COLO829 (cell line): ENCODE data around the gene SGCG.
"Not testable (repeated sequence)": the region's sequence is repeated elsewhere in the genome, so short reads cannot be mapped to it uniquely, and the experiment has no call there.

Source experiments
- DNase-seq: peaks from one replicate; pipeline ENCODE4 v3.0.0; 2012; ENCODE audit warnings: low spot score

SGCG gene, protein sequence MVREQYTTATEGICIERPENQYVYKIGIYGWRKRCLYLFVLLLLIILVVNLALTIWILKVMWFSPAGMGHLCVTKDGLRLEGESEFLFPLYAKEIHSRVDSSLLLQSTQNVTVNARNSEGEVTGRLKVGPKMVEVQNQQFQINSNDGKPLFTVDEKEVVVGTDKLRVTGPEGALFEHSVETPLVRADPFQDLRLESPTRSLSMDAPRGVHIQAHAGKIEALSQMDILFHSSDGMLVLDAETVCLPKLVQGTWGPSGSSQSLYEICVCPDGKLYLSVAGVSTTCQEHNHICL

DNA sequence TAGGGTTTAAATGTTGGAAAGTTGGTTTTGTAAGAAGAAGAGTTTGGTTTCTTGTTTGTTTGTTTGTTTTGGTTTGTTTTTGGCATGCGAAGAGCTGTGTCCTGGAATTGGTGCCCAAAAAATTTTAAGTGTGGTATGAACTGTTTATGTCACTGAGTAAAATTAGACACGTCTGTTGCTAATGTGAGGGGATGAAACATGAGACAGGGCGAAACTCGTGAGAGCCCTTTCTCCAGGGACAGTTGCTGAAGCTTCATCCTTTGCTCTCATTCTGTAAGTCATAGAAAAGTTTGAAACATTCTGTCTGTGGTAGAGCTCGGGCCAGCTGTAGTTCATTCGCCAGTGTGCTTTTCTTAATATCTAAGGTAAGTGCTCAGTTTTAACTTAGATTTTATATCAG lies at the start of gene SGCG:
TSS of gene SGCG (plus strand) at position 269 of the 400 bp plus-strand sequence. CDS start 22,716 bp downstream, outside the sequence.
- no peak for DNase-seq

DNA sequence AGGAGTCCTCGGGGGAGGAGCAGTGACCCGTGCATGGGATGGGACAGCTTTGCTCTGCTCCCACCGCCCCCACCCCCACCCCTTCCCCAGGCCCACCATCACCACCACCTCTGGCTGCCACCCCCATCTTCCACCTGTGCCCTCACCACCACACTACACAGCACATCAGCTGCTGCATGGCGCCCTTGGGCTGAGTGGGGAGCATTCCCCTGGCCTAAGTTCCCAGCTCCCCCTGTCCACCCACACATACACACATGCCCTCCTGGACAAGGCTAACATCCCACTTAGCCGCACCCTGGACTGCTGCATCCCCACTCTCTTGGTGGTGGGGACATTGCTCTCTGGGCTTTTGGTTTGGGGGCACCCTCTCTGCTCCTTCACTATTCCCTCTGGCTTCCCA lies 46.2 kb upstream of the SGCG start:
- no peak for DNase-seq

DNA sequence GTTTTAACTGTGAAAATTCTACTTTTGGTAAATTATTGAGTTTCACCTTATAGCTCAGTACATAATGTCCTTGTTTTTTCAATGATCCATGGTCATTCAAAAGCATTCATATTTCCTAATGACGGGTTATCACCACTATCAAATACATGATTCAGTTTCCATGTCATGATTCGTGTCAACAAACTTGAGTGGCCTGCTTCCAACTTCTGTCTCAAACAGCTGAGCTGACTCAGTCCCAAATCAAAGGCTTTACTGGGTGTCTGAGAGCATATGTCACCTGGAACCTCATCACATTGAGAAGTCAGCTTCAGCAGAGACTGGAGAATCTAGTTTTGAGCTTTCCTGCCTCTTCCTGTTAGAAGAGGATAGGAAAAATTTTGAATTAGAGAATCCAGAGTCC lies 40.3 kb upstream of the SGCG start:
- no peak for DNase-seq

DNA sequence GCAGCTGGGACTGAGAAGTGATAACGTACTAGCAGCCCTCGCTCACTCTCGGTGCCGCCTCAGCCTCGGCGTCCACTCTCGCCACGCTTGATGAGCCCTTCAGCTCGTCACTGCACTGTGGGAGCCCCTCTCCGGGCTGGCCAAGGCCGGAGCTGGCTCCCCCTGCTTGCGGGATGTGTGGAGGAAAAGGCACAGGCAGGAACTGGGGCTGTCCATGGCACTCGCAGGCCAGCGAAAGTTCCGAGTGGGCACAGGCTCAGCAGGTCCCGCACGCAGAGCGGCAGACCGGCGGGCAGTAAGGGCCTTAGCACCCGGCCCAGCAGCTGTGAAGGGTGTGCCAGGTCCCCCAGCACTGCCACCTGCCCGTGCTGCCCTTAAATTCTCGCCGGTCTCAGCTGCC lies 38.8 kb upstream of the SGCG start:
- DNase-seq = no peak

DNA sequence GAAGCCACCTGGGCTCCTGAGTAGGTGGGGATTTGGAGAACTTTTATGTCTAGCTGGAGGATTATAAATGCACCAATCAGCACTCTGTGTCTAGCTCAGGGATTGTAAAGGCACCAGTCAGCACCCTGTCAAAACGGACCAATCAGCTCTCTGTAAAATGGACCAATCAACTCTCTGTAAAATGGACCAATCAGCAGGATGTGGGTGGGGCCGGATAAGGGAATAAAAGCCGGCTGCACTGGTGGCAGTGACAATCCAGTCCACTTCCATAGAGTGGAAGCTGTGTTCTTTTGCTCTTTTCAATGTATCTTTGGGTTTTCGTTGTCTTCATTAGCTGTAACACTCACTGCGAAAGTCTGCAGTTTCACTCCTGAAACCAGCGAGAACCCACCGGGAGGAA lies 38.2 kb upstream of the SGCG start:
- not testable (repeated sequence) for DNase-seq

DNA sequence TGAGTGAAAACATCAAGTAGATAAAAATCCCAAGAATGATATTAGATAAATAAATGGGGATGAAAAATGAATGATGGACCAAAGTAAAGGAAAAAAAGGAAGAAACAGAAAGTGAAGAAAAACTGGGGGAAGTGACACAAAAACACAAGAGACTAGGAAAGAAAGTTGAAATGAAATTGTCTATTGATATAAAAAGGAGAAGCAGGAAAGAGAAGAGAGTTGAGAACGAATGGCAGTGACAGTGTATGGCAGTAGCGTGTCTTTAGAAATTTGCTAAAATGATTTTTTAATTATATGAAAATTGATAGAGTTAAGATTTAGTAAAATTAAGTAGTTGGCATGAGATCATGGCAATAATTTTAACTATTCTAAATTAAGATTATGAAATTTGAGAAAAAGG lies 36.3 kb upstream of the SGCG start:
- no peak for DNase-seq

DNA sequence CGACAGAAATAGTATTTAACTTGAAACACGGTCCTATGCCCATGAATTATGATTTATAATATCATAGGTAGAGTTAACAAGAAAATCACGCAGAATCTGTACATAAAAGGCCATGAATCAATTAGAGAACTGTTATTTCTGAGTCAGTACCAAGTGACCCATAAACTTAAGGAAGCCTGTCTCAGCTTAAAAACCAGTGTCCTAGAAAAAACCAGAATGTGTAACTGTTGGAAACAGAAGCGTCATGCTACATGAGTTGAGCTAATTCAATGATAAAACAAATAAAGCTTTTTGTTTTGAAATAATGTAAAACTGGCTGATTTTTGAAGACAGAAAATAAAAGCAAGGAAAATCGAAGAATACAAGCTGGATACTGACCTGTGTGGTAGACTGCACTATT lies 34.8 kb upstream of the SGCG start:
- DNase-seq = no peak

DNA sequence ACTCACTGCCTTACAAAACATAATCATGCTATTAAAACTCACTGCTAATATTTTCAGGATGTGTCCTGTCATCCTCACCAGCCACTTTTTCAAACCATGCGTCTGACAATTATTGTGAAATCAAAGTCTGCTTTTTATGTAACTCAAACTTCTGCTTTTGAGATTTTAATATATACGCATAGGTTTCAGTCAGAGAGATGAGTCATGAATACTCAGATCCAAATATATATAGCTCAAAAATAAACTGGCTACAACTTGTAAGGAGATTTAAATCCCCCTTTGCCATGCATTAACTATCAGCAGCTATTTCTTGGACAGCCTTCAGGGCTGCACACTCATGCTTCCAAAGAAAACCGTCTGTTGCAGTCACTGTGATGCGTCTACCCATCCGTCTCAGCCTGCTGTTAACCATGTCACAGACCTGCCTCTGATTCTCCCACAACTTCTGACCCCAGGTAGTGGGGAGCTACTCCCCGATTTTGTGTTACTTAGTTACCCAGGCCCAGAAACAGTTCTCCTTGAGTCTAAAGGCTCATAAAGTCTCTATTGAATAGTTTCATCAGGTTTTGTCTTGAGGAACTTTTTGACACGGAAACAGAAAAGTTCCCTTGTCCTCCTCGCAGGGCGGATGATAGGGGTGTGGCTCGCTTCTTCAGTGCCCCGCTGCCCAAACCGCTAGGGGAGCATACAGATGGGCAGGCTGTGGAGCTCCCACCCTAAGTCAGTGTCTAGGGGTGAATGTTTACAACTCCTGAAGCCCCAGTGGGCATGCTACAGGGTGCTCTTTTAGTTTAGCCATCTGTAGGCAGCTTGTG lies 33.8 kb upstream of the SGCG start:
- DNase-seq = no peak

DNA sequence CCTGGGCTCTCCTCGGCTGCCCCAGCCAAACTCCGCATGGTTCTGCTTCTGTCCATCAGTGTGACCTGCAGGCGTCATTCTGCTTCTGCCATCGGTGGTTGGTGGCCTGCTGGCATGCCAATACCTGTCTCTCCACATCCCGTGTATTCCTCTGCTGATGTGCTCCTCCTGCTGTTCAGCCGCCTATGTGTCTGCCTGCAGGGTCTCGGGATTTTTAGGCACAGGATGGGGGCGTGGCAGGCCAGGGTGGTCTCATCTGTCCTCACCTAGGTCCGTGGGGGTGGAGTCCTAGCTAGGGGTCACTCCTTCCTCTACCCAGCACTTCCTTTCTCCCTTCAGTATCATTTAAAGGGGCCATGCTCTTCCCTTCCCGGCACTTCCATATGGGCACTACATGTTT lies 33.0 kb upstream of the SGCG start:
- DNase-seq = no peak

DNA sequence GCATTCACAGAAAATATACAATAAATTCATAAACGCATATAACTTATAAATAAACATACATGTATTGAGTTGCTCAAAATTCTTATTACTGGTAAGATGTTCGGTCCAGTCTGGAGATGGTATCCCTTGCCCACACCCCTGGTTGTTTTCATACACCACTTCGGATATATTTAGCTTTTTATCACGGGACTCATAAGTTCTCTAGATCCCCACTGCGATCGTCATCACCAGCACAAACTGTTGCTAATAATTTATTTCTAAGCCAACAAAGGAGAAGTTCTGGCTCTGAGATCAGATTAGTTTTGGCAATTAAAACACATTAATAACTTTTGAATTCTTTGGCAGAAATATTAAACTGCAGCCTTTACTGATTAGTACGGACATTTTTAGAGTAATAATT lies 23.0 kb upstream of the SGCG start:
- DNase-seq = no peak

DNA sequence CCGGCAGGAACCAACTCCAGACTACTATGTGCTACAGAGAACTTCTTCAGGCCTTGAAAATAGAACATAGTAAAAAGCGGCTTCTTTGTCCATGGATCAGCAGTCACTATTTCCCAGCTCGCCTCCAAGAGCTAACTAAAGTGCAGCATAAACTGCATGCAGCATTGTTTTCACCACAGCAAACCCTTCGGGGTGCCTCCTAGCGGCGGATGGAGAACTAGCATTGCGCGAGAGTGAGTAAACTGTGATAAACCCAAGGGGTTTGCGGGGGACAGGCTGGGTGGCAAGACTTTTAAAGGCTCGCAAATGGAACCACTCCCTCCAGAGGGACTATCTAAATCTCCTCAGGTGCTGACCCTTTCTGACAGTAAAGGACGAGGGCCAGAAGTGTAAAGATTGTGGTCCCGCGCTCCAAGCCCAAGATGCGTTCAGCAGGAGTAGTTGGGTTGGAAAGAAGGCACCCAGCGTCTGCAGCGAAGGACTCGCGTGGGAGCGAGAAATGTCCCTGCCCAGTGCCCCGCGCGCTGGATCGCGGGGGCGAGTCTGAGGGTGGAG lies 21.5 kb upstream of the SGCG start:
- no peak for DNase-seq

DNA sequence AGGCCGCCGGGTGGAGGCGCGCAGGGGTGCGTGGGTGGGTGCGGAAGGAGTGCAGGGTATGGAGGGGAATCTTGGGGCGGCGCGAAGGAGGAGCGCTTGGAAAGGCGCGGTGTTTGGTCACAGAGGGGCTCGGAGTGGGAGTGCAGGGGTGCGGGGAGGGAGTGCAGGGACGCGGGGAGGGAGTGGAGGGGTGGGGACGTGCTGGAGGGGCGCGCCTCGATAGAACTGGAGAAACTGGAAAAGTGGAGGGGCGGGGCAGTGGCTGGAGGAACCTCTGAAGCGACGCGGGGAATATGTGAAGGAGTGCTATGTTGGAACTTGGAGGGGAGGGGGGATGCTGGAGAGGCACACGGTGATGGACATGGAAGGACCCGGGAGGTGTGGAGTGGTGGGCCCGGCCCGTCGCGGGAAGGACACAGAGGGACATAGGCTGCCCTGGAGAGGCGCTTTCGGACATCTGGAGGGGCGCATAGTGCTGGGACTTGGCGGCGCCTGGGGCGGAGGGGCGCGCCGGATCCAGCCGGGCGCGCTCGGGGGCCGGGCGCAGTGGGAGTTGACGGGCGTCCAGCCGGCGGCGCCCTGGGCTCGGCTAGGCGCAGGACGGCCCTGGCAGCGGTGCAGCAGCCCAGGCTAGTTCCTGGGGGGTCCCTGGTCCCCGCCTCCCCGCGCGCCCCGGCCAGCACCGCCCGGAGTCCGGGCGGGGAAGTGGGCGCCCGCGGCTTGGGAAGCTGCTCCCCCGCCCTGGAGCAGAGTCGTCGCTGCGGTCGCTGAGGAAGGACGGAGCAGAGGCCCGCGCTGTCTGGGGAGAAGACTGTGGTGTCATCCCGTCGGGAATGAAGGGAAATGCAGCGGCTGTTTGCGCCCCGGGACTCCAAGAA lies 20.8 kb upstream of the SGCG start:
- DNase-seq = no peak

DNA sequence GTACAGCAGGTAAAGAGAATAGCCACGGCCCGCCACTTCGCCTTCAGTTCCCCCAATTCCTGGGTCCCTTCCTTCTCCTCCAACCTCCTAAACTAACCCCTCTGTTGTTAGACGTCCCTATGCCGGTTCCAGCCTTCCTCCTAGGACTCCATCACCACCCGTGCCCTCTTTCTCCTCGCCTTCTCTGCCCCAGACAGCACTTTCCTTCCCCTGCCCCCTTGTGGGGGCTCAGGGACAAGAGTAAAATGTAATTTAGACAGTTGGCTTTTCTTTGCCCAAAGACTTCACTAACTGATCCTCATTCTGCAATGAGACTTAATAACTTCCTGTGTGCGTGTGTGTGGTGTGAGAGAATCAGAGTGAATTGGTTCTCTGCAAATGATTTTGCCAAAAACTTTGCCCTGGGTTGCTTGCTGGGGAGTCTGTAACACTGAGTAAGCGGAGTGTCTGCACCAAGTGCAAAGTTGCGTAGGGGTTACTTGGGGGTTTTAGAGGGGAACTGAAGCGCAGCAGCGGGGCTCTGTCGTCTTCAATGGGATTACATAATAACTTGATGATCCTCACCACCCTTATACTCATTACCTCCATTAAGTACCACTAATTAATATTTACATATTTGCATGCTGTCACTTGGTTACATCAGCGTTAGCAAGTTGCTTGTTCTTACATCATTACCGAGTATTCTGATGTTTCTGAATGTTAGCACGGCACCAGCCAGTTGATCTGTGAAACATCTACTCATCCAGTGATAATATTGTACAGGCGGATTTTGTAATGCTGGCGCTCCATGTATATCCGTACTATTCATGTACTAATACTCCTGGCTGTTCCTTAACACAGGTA lies 19.9 kb upstream of the SGCG start:
- no peak for DNase-seq

DNA sequence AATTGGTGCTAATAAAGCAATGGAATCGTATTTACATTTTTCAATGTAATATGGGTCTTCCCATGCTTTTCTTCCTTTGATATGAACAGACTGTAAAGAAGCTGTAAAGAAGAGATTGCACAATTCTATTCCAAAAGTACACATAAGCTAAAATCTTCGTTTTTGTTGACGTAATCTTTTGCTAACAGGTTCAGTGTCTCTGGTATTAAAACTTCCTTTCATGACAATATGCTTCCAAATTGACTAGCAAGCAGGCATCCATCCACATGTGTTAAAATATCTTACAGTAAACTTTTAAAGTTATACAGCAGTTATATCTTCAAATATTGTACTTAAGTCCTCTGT lies 19.3 kb upstream of the SGCG start:
- no peak for DNase-seq

DNA sequence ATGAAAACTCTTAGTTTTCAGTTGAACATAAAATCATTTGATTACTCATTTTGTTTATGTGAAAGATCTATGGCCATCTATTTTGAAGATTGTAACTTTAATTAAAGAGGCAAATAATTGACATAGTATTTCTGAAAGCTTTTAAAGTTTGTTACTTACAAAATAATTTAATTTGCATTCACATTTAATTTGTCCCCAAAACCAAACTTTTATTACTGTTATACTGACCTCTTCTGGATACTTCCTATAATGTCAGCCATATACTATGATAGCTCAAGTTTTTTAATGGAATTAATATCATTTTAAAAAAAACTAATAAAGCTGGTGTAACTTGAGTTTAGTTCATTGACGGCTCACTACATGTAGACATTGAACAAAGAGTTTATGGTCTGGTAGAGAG lies 4.9 kb upstream of the SGCG start:
- no peak for DNase-seq

DNA sequence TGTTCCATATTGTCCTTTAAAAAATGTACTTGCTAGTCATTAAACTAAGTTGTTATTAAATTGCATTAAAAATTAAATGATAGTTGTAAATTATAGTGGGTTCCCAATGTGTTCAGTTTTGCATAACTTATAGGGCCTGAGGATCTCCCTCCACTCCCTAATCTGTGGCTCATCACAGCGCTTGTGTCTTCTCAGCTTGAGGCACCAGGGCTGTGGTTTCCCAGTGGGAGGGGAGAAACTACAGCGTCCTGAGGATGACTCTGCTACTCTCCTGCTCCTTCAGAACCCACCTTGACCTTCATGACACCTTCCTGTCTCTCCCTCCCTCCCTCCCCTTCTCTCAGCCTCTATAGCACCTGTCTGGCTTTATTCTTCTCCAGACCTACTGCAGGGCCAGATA lies 1.4 kb downstream of the SGCG start:
- DNase-seq = no peak

DNA sequence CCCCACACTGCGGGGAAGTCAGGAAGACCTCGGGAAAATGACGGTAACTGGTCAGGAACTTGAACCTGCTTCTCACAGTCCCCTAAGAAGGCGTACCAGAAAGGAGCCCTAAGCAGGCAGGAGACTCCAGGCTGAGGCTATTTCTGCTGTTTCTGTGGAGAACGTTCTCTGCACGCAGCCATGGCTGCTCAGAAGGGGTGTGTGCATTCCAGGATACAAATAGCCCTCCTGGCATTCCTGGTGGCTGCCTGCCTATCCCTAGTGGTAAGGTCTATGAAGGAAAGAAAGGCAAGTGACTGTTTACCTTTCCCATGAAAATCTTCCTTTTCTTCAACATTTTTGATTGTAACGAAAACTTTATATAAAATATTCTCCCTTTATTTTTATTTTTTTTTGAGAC lies 2.5 kb downstream of the SGCG start:
- no peak for DNase-seq

DNA sequence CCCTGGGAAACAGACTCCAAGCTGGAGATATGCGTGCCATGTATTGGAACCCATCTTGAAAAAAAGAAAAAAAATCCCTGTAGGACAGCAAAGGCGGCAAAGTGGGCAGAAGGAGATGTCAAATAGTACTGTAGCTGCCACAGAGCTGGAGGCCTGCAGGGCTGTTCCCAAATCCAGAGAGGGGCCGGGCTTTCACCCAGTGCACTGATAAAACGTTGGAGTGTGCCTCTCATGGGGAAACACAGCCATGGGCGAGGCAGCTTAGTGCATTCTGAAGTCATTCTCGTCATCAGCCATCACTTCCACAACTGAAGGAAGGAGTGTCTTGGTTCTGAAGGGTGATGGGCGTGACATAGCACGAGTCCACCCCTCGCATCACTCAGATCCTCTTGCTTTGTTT lies 4.8 kb downstream of the SGCG start:
- DNase-seq = no peak

DNA sequence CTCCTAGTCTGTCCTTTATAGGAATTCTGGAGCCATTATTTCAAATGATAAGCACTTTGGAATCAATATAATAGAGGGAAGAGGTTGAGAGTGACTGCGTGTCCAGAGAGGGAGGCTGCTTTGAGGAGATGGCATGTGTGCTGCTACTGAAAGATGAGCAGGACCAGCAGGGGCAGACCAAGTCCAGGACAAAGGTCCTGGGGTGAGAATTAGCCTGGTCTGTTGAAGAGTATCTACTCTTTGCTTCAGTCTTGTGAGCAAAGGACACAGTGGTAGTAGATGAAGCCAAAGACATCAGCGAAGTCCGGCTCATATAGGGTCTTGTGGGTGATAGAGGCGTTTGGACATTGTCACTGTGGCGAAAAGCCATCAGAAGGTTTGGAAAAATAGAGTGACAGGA lies 21.1 kb downstream of the SGCG start:
- DNase-seq = no peak

DNA sequence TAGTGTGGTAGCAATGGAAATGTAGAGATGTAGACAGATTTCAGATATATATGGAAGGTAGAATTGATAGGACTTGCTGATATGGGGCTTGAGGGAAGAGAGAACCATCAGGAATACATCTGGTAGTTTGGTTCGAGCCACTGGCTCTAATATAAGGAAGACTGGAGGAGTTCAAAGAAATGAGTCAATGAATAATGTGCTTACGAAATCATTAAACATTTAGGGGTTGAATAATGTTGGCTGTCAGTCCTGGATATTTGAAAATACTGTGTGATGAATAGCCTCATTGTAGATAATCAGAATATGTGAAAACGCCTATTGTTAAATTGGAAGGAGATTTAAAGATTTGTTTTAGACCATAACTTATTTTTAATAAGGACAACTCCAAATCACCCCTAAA lies 21.6 kb downstream of the SGCG start:
- peak; percentile 30 for DNase-seq

DNA sequence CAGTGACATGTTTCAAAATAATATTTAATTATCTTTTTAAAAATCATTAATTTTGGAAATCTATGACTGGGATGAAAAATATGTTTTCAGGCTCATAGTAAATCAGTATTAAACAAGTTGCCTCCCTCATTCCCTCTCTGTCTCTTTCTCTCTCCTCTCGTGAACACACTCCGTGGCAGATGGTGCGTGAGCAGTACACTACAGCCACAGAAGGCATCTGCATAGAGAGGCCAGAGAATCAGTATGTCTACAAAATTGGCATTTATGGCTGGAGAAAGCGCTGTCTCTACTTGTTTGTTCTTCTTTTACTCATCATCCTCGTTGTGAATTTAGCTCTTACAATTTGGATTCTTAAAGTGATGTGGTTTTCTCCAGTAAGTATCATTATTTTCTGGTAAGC lies 22.7 kb downstream of the SGCG start:
- DNase-seq = no peak

DNA sequence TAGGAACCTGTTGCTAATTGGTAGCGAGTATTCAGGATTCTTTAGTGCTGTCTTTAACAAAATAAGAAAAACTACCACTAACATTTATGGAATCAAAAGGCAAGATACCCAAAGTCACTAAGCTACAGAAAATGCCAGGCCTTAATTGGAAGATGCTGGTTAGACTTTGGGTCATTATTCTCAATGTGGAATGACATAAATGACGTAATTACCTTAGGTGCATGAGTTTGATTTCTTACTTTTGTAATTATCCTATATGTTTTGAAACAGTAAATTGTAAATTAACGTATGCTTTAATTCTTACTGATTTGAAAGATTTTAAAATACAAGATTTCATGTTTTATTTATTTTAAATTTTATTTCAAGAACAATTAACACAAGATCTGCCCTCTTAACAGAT lies 25.0 kb downstream of the SGCG start:
- DNase-seq = no peak
